Vagina (tissue), 2 donors: ENCODE measurements around the gene FBXL22. TPM values are rescaled to one million over a fixed set of nuclear protein-coding genes. Genes with fewer than 3 reads are reported as not detected.
A peak's percentile ranks its signal among the peaks of the same experiment; 100 is the strongest.

Experiments used
- DNase-seq, 2 donors: peaks; one replicate each; pipeline ENCODE4 v3.0.0-alpha.2; 2017; ENCODE audit errors: extremely low spot score in 2 of 2
- H3K27ac ChIP-seq: fragments of 200-600 bp; sonication (generic); one replicate; pipeline ENCODE4 v1.5.1; 2019
- H3K27me3 ChIP-seq: fragments of 200-600 bp; sonication (generic); one replicate; pipeline ENCODE4 v1.5.1; 2019
- H3K36me3 ChIP-seq, 2 donors: fragments of 200-600 bp; sonication (generic); one replicate each; pipeline ENCODE4 v1.5.1; 2017 to 2019
- H3K4me1 ChIP-seq: fragments of 200-600 bp; sonication (generic); one replicate; pipeline ENCODE4 v1.5.1; 2019
- H3K4me3 ChIP-seq, 2 donors: fragments of 200-600 bp; sonication (generic); 1 replicate in 1 of 2; 2 replicates in 1 of 2; pipeline ENCODE4 v1.5.1; 2016 to 2019
- H3K9me3 ChIP-seq: fragments of 200-600 bp; sonication (generic); one replicate; pipeline ENCODE4 v1.5.1; 2019
- POLR2A ChIP-seq, 2 donors: fragments of 450-650 bp; IDR thresholded peaks; one replicate each; pipeline ENCODE4 v1.6.1; 2017; ENCODE audit warnings: antibody characterized with exemption in 2 of 2, mild to moderate bottlenecking in 2 of 2, moderate library complexity in 2 of 2
- POLR2AphosphoS5 ChIP-seq, 2 donors: sonication (generic); formaldehyde crosslinking; IDR thresholded peaks; one replicate each; pipeline ENCODE4 v1.9.0; 2017; ENCODE audit warnings: antibody characterized with exemption in 2 of 2, mild to moderate bottlenecking in 2 of 2, low read depth in 1 of 2; ENCODE audit not compliant: insufficient read depth in 1 of 2
- intact Hi-C: fragments of 100-400 bp; cut with DNase I; formaldehyde crosslinking; loops from one replicate; pipeline ENCODE4 v1.15.1; 2023
- total RNA-seq: library from RNA; depleted of rRNA; stranded (reverse); fragments of >200 nt; gene quantifications from one replicate; pipeline ENCODE4 v1.2.3, GENCODE V29; 2016
- TF ChIP-seq, protein P1 (sequence below), 3 experiments: fragments of 450-650 bp in 2 of 3; fragments of 200-600 bp in 1 of 3; sonication (generic) in 1 of 3; IDR thresholded peaks; one replicate each; pipeline ENCODE4 v1.5.1; 2017 to 2019; ENCODE audit warnings: antibody characterized with exemption in 3 of 3, mild to moderate bottlenecking in 2 of 3, moderate library complexity in 2 of 3

Gene FBXL22
- total RNA-seq, 1 donor from 2014 or later: 10.1 TPM

DNA sequence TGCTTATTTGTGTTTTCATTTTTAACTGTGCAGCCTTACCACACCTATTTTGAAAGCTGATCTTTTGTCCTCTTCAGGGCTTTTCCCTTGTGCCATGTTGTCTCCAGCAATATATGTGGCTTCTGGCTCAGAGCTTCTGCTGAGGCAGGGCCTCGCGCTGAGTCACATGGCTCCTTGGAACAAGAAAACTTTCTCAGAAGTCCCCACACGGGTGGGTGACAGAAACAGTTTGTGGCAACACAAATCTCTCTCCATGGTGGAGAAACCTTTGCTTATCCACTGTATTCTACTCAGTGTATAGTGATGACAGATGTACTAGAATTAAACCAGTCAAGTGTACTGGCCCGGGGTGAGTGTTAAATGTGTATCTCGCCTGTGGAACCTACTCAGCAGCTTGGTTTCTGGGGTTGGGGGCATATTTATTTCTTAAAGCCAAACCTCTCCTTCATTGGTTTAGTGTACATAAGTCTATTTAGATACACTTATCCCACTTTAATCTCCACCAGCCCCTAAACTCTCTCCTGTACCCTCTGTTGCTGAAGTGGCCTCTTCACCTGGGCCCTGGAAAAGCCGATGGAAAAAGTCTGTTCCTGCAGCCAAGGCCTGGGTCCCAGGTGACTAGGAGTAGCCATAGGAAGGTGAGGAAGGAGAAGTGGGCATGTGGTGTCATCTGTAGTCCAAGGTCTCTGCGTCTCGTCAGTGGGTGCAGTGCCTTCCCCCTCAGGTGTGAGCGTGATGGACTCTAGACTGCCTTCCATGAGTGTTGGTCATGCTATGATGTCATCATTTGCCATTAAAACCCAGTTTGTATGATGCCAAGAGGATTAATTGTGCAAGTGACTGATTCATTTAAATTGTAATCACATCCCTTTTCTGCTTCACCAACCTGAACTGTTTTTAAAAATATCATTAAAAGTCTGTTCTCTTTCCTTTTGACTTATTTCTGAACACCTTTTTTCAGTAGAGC, 3.2 kb upstream of the FBXL22 start:
- intact Hi-C loops: loop anchor here (10.0 kb wide), 1 partner anchor 89 kb away; the partner anchor contains the start of gene USP3
- Histone ChIP-seq H3K36me3 (peaks cover 0 to 36% of the 10 kb centered on the region in 2 donors), H3K27ac (no peak overlapping the region), H3K4me1 (peaks cover 44% of the 10 kb centered on the region), H3K4me3 (no peak overlapping the region), H3K27me3 (no peaks in the 10 kb centered on the region), H3K9me3 (no peaks in the 10 kb centered on the region)
- no peak for DNase-seq
- TF ChIP-seq, protein P1, sequence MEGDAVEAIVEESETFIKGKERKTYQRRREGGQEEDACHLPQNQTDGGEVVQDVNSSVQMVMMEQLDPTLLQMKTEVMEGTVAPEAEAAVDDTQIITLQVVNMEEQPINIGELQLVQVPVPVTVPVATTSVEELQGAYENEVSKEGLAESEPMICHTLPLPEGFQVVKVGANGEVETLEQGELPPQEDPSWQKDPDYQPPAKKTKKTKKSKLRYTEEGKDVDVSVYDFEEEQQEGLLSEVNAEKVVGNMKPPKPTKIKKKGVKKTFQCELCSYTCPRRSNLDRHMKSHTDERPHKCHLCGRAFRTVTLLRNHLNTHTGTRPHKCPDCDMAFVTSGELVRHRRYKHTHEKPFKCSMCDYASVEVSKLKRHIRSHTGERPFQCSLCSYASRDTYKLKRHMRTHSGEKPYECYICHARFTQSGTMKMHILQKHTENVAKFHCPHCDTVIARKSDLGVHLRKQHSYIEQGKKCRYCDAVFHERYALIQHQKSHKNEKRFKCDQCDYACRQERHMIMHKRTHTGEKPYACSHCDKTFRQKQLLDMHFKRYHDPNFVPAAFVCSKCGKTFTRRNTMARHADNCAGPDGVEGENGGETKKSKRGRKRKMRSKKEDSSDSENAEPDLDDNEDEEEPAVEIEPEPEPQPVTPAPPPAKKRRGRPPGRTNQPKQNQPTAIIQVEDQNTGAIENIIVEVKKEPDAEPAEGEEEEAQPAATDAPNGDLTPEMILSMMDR (IDR thresholded peaks at IDR 0.05): no peak
- no peak for TF ChIP-seq POLR2AphosphoS5 (IDR thresholded peaks at IDR 0.05; ENCODE audit: insufficient read depth in 1 of 2, low read depth in 1 of 2)
- TF ChIP-seq POLR2A (IDR thresholded peaks at IDR 0.05): no peak

DNA sequence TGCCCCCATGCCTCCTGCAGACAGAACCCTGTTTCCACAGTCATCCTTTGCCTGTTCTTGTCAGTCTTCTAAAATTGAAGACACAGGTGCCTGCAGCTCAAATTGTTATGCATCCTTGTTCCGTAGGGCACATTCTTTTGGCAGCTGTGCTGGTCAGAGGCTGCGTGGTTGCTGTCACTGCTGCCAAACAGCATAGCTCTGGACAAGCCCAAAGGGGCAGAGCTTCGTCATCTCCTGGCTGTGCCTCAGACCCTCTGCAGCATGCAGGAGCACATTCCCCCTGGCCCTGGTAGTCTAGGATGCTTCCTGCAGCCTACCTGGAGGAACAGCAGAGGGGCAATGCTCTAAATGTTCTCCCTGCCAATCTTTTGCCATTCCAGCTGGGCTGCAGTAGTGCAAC, 2.1 kb upstream of the FBXL22 start:
- Histone ChIP-seq H3K4me1 (peaks cover 55% of the 10 kb centered on the region), H3K27me3 (no peaks in the 10 kb centered on the region), H3K27ac (peak overlapping the region; percentile 29), H3K9me3 (no peaks in the 10 kb centered on the region), H3K4me3 (no peak overlapping the region), H3K36me3 (peaks cover 0 to 25% of the 10 kb centered on the region in 2 donors)
- TF ChIP-seq POLR2A (IDR thresholded peaks at IDR 0.05): no peak
- peak in 1 of 2 donors; percentile 21 for TF ChIP-seq POLR2AphosphoS5 (IDR thresholded peaks at IDR 0.05; ENCODE audit: insufficient read depth in 1 of 2, low read depth in 1 of 2)
- DNase-seq: no peak
- intact Hi-C loops: loop anchor here (10.0 kb wide), 1 partner anchor 90 kb away; the partner anchor contains the start of gene USP3

- Histone ChIP-seq H3K4me1 (peaks cover 59% of the 10 kb centered on the region), H3K36me3 (peaks cover 0 to 19% of the 10 kb centered on the region in 2 donors), H3K4me3 (no peak overlapping the region), H3K27me3 (no peaks in the 10 kb centered on the region), H3K27ac (peak overlapping the region; percentile 81), H3K9me3 (no peaks in the 10 kb centered on the region)
- TF ChIP-seq POLR2A (IDR thresholded peaks at IDR 0.05) (no peak), POLR2AphosphoS5 (IDR thresholded peaks at IDR 0.05; ENCODE audit: insufficient read depth in 1 of 2, low read depth in 1 of 2) (no peak)
- TF ChIP-seq, protein P1 (IDR thresholded peaks at IDR 0.05): no peak
- intact Hi-C loops: loop anchor here (10.0 kb wide), 1 partner anchor 91 kb away; the partner anchor contains the start of gene USP3
- no peak for DNase-seq
These were observed 1.5 kb upstream of the FBXL22 start for GRCh38 chr15:63595688-63596087.

- Histone ChIP-seq H3K27me3 (no peaks in the 10 kb centered on the region), H3K4me3 (peak overlapping the region; percentile 3 to 80), H3K4me1 (peaks cover 65% of the 10 kb centered on the region), H3K36me3 (peaks cover 0 to 9% of the 10 kb centered on the region in 2 donors), H3K9me3 (no peaks in the 10 kb centered on the region), H3K27ac (peak overlapping the region; percentile 81)
- TF ChIP-seq, protein P1 (IDR thresholded peaks at IDR 0.05): no peak
- no peak for TF ChIP-seq POLR2AphosphoS5 (IDR thresholded peaks at IDR 0.05; ENCODE audit: insufficient read depth in 1 of 2, low read depth in 1 of 2)
- TF ChIP-seq POLR2A (IDR thresholded peaks at IDR 0.05): no peak
- intact Hi-C loops: loop anchor here (10.0 kb wide), 1 partner anchor 92 kb away; the partner anchor contains the start of gene USP3
- no peak for DNase-seq
These were observed 530 bp upstream of the FBXL22 start for GRCh38 chr15:63596676-63597037.

- H3K27me3 ChIP-seq: no peaks in the 10 kb centered on the region
- H3K36me3 ChIP-seq: no peaks in the 10 kb centered on the region
- peak overlapping the region; percentile 81 for H3K27ac ChIP-seq
- DNase-seq: no peak
- intact Hi-C loops: loop anchor here (10.0 kb wide), 1 partner anchor 93 kb away; the partner anchor contains the start of gene USP3
- peaks cover 70% of the 10 kb centered on the region for H3K4me1 ChIP-seq
- H3K9me3 ChIP-seq: no peaks in the 10 kb centered on the region
- peak overlapping the region; percentile 80 to 89 for H3K4me3 ChIP-seq
- TF ChIP-seq, protein P1 (IDR thresholded peaks at IDR 0.05): no peak
- TF ChIP-seq POLR2A (IDR thresholded peaks at IDR 0.05) (no peak), POLR2AphosphoS5 (IDR thresholded peaks at IDR 0.05; ENCODE audit: insufficient read depth in 1 of 2, low read depth in 1 of 2) (no peak)
These were observed 634 bp downstream of the FBXL22 start for GRCh38 chr15:63597821-63598220.
